Ishikawa (cell line): ENCODE results near the gene GLCCI1.

Experiments
- CEBPB ChIP-seq: IDR thresholded peaks from 2 replicates; pipeline ENCODE4 v1.6.1; 2012
- CREB1 ChIP-seq: IDR thresholded peaks from 2 replicates; pipeline ENCODE4 v1.6.1; 2012; ENCODE audit warnings: low read depth
- EGR1 ChIP-seq: IDR thresholded peaks from 2 replicates; pipeline ENCODE4 v1.6.1; 2012
- EP300 ChIP-seq: IDR thresholded peaks from 2 replicates; pipeline ENCODE4 v1.6.1; 2012; ENCODE audit warnings: borderline replicate concordance
- RAD21 ChIP-seq: IDR thresholded peaks from 2 replicates; pipeline ENCODE4 v1.6.1; 2012; ENCODE audit warnings: low read depth
- TAF1 ChIP-seq: IDR thresholded peaks from 2 replicates; pipeline ENCODE4 v1.6.1; 2012; ENCODE audit warnings: low read depth, mild to moderate bottlenecking
- ZBTB7A ChIP-seq: IDR thresholded peaks from 2 replicates; pipeline ENCODE4 v1.6.1; 2012; ENCODE audit warnings: low read depth

DNA sequence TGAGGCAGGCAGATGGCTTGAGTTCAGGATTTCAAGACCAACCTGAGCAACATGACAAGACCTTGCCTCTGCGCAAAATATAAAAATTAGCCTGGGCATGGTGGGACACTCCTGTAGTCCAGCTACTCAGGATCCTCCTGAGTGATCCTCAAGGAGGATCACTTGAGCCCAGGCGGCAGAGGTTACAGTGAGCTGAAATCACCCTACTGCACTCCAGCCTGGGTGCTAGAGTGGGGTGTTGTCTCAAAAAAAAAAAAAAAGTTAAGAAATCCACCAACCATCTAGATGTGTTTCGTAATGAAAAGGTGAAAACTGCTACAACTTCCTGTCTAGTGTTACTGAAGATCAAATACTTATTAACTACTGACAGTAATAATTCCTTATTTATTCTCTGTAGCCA, 8.1 kb downstream of the GLCCI1 start:
- TF ChIP-seq EP300, result no peak
- no peak for TF ChIP-seq TAF1
- TF ChIP-seq RAD21, result no peak
- TF ChIP-seq ZBTB7A, result no peak
- TF ChIP-seq CEBPB, result no peak
- TF ChIP-seq EGR1, result no peak
- TF ChIP-seq CREB1, result no peak
